GM19351 (cell line): Measurements from ENCODE around the gene ZNF774.
"Not testable (repeated sequence)": the region's sequence is repeated elsewhere in the genome, so short reads cannot be mapped to it uniquely, and the experiment has no call there.

ENCODE experiments used
- ATAC-seq: cut with Tn5 transposase; IDR thresholded peaks from one replicate; pipeline ENCODE4 v1.9.1; 2021; ENCODE audit warnings: mild to moderate bottlenecking, moderate library complexity; ENCODE audit not compliant: unreplicated experiment

The ZNF774 gene

GRCh38 chr15:90352107-90352893 lies at the start of gene ZNF774:
TSS of gene ZNF774 (plus strand) at chr15:90352284. CDS start at chr15:90354661, 2,377 bp downstream.
- peak; percentile 99 for ATAC-seq

GRCh38 chr15:90305355-90305754 lies 46.7 kb upstream of the ZNF774 start:
- not testable (repeated sequence) for ATAC-seq

GRCh38 chr15:90305932-90306331 lies 46.2 kb upstream of the ZNF774 start:
- no peak for ATAC-seq

- peak; percentile 89 for ATAC-seq
Observed at GRCh38 chr15:90306560-90306959, 45.5 kb upstream of the ZNF774 start.

- no peak for ATAC-seq
Observed at GRCh38 chr15:90307661-90308060, 44.4 kb upstream of the ZNF774 start.

- ATAC-seq: no peak
Observed at GRCh38 chr15:90309020-90309419, 43.1 kb upstream of the ZNF774 start.

- no peak for ATAC-seq
Observed at GRCh38 chr15:90315278-90315982, 36.7 kb upstream of the ZNF774 start.

- no peak for ATAC-seq
Observed at GRCh38 chr15:90316139-90316538, 35.9 kb upstream of the ZNF774 start.

- no peak for ATAC-seq
Observed at GRCh38 chr15:90318591-90318990, 33.5 kb upstream of the ZNF774 start.

- peak; percentile 85 for ATAC-seq
Observed at GRCh38 chr15:90320062-90320884, 31.8 kb upstream of the ZNF774 start.

- no peak for ATAC-seq
Observed at GRCh38 chr15:90320885-90321278, 31.2 kb upstream of the ZNF774 start.

- no peak for ATAC-seq
Observed at GRCh38 chr15:90322538-90322937, 29.5 kb upstream of the ZNF774 start.

GRCh38 chr15:90325726-90326125 lies 26.4 kb upstream of the ZNF774 start:
- no peak for ATAC-seq

GRCh38 chr15:90326441-90326840 lies 25.6 kb upstream of the ZNF774 start:
- no peak for ATAC-seq

- no peak for ATAC-seq
Observed at GRCh38 chr15:90327311-90327710, 24.8 kb upstream of the ZNF774 start.

GRCh38 chr15:90334304-90334731 lies 17.8 kb upstream of the ZNF774 start:
- no peak for ATAC-seq

- ATAC-seq: no peak
Observed at GRCh38 chr15:90336705-90337141, 15.4 kb upstream of the ZNF774 start.

GRCh38 chr15:90337256-90337655 lies 14.8 kb upstream of the ZNF774 start:
- ATAC-seq: no peak

GRCh38 chr15:90338532-90338931 lies 13.6 kb upstream of the ZNF774 start:
- ATAC-seq: no peak

- no peak for ATAC-seq
Observed at GRCh38 chr15:90340345-90340744, 11.7 kb upstream of the ZNF774 start.

- no peak for ATAC-seq
Observed at GRCh38 chr15:90343302-90343790, 8.7 kb upstream of the ZNF774 start.
